Mononuclear cell (primary cell): ENCODE data around the gene C3orf22. TPM values are rescaled to one million over a fixed set of nuclear protein-coding genes. Genes with fewer than 3 reads are reported as not detected.

ENCODE experiments used
- H3K27me3 ChIP-seq: 2 replicates; pipeline ENCODE4 v1.6.0; 2011; ENCODE audit warnings: low read length, control low read depth; ENCODE audit not compliant: insufficient read depth
- H3K4me1 ChIP-seq: 2 replicates; pipeline ENCODE4 v1.5.1; 2011; ENCODE audit warnings: mild to moderate bottlenecking, low read length, control low read depth; ENCODE audit not compliant: insufficient read depth
- H3K4me3 ChIP-seq: 2 replicates; pipeline ENCODE4 v1.5.1; 2011; ENCODE audit warnings: mild to moderate bottlenecking, low read length, moderate library complexity
- H3K9me3 ChIP-seq: 2 replicates; pipeline ENCODE4 v1.5.1; 2011; ENCODE audit warnings: low read depth, mild to moderate bottlenecking, control low read depth, low read length
- total RNA-seq: library from RNA; depleted of rRNA; stranded (reverse); fragments of >200 nt; gene quantifications from one replicate; pipeline ENCODE4 v1.2.3, GENCODE V29; 2012

Gene C3orf22
- total RNA-seq, 1 donor, result not detected

- no peaks in the 10 kb centered on the region for H3K4me1 ChIP-seq
- H3K4me3 ChIP-seq, result no peak overlapping the region
- H3K9me3 ChIP-seq, result no peaks in the 10 kb centered on the region
- H3K27me3 ChIP-seq, result no peaks in the 10 kb centered on the region
These were observed 7.5 kb downstream of the C3orf22 start for GRCh38 chr3:126551121-126551838.

- Histone ChIP-seq H3K27me3 (no peaks in the 10 kb centered on the region), H3K4me3 (no peak overlapping the region), H3K9me3 (no peaks in the 10 kb centered on the region), H3K4me1 (no peaks in the 10 kb centered on the region)
These were observed 8.2 kb downstream of the C3orf22 start for GRCh38 chr3:126550488-126551051.

- H3K4me1 ChIP-seq, result no peaks in the 10 kb centered on the region
- no peak overlapping the region for H3K4me3 ChIP-seq
- no peaks in the 10 kb centered on the region for H3K27me3 ChIP-seq
- no peaks in the 10 kb centered on the region for H3K9me3 ChIP-seq
These were observed 8.8 kb downstream of the C3orf22 start for GRCh38 chr3:126549861-126550487.

- H3K4me3 ChIP-seq, result no peak overlapping the region
- no peaks in the 10 kb centered on the region for H3K27me3 ChIP-seq
- no peaks in the 10 kb centered on the region for H3K4me1 ChIP-seq
- no peaks in the 10 kb centered on the region for H3K9me3 ChIP-seq
These were observed 9.9 kb downstream of the C3orf22 start for GRCh38 chr3:126548556-126549466.

- Histone ChIP-seq H3K27me3 (no peaks in the 10 kb centered on the region), H3K4me1 (no peaks in the 10 kb centered on the region), H3K9me3 (no peaks in the 10 kb centered on the region), H3K4me3 (no peak overlapping the region)
These were observed 11.0 kb downstream of the C3orf22 start for GRCh38 chr3:126547721-126548120.

GRCh38 chr3:126546549-126547239 is 12.0 kb downstream of the C3orf22 start:
- no peak overlapping the region for H3K4me3 ChIP-seq
- H3K27me3 ChIP-seq, result no peaks in the 10 kb centered on the region
- H3K9me3 ChIP-seq, result no peaks in the 10 kb centered on the region
- H3K4me1 ChIP-seq, result no peaks in the 10 kb centered on the region

GRCh38 chr3:126546013-126546412 is 12.7 kb downstream of the C3orf22 start:
- Histone ChIP-seq H3K9me3 (no peaks in the 10 kb centered on the region), H3K4me3 (no peak overlapping the region), H3K4me1 (peaks cover 4% of the 10 kb centered on the region), H3K27me3 (no peaks in the 10 kb centered on the region)

- no peak overlapping the region for H3K4me3 ChIP-seq
- no peaks in the 10 kb centered on the region for H3K9me3 ChIP-seq
- H3K4me1 ChIP-seq, result peaks cover 9% of the 10 kb centered on the region
These were observed 13.2 kb downstream of the C3orf22 start for GRCh38 chr3:126545544-126545943.

GRCh38 chr3:126544596-126545281 is 14.0 kb downstream of the C3orf22 start:
- no peak overlapping the region for H3K4me3 ChIP-seq
- H3K27me3 ChIP-seq, result no peaks in the 10 kb centered on the region
- peaks cover 17% of the 10 kb centered on the region for H3K4me1 ChIP-seq
- H3K9me3 ChIP-seq, result no peaks in the 10 kb centered on the region

More at GRCh38 chr3:126545544-126545943, 13.2 kb downstream of the C3orf22 start:
- no peaks in the 10 kb centered on the region for H3K27me3 ChIP-seq

GRCh38 chr3:126543457-126544061 is 15.2 kb downstream of the C3orf22 start:
- peaks cover 18% of the 10 kb centered on the region for H3K4me1 ChIP-seq
- no peak overlapping the region for H3K4me3 ChIP-seq
- H3K27me3 ChIP-seq, result no peaks in the 10 kb centered on the region
- no peaks in the 10 kb centered on the region for H3K9me3 ChIP-seq

- Histone ChIP-seq H3K27me3 (no peaks in the 10 kb centered on the region), H3K4me1 (peaks cover 18% of the 10 kb centered on the region), H3K4me3 (no peak overlapping the region), H3K9me3 (no peaks in the 10 kb centered on the region)
These were observed 16.1 kb downstream of the C3orf22 start for GRCh38 chr3:126542340-126543241.

- Histone ChIP-seq H3K9me3 (no peaks in the 10 kb centered on the region), H3K27me3 (no peaks in the 10 kb centered on the region), H3K4me3 (no peak overlapping the region), H3K4me1 (peaks cover 18% of the 10 kb centered on the region)
These were observed 16.9 kb downstream of the C3orf22 start for GRCh38 chr3:126541628-126542339.
